Endothelial cell of umbilical vein (primary cell): ENCODE measurements around the gene SGCE. TPM values are rescaled to one million over a fixed set of nuclear protein-coding genes. Genes with fewer than 3 reads are reported as not detected.

Experiments used
- BruUV-seq: library from RNA; stranded (reverse); fragments of 400-500 nt; replicated peaks from 2 replicates; lab custom pipeline; 2021; lab: Mats Ljungman, UMichigan
- CTCF ChIA-PET: fragments of 300-600, 350-600 bp; sonication (Branson Sonifier 250); formaldehyde crosslinking; loops from one replicate; lab custom pipeline; 2021; ENCODE audit warnings: antibody characterized with exemption, inconsistent platforms; lab: Charles Lee
- POLR2A ChIA-PET: fragments of 300-600, 350-600 bp; sonication (Branson Sonifier 250); formaldehyde crosslinking; loops from one replicate; lab custom pipeline; 2021; ENCODE audit warnings: antibody characterized with exemption, inconsistent platforms; lab: Charles Lee
- DNase-seq: peaks from one replicate; pipeline ENCODE4 v3.0.0-alpha.2; 2011; ENCODE audit warnings: low read depth, low spot score
- FAIRE-seq: peaks from 2 replicates; lab custom pipeline; 2011; peaks lifted over from hg19 to GRCh38; lab: Jason Lieb, UNC
- H2AFZ ChIP-seq: 2 replicates; pipeline ENCODE4 v1.6.0; 2012; ENCODE audit warnings: low read depth, low read length, control low read depth, inconsistent platforms
- H3K27ac ChIP-seq: 2 replicates; pipeline ENCODE4 v1.5.1; 2011; ENCODE audit warnings: low read depth, mild to moderate bottlenecking, control low read depth, low read length, moderate library complexity; ENCODE audit not compliant: insufficient read depth
- H3K27me3 ChIP-seq, 2 experiments: 2 replicates each; pipeline versions ENCODE4 v1.6.0 to v1.6.1; 2011; ENCODE audit warnings: low read length in 2 of 2, mixed read lengths in 1 of 2; ENCODE audit not compliant: control insufficient read depth in 2 of 2, insufficient read depth in 2 of 2
- H3K36me3 ChIP-seq, 2 experiments: 2 replicates in 1 of 2; 3 replicates in 1 of 2; pipeline ENCODE4 v1.5.1; 2011; ENCODE audit warnings: low read length in 2 of 2, mild to moderate bottlenecking in 1 of 2, moderate library complexity in 1 of 2; ENCODE audit not compliant: control insufficient read depth in 2 of 2, insufficient read depth in 2 of 2; ENCODE audit errors: extremely low read depth in 1 of 2
- H3K4me1 ChIP-seq: 3 replicates; pipeline ENCODE4 v1.5.1; 2011; ENCODE audit warnings: mild to moderate bottlenecking, low read length; ENCODE audit not compliant: control insufficient read depth, insufficient read depth; ENCODE audit errors: extremely low read depth
- H3K4me2 ChIP-seq: 2 replicates; pipeline ENCODE4 v1.6.1; 2011; ENCODE audit warnings: low read length, control low read depth, mixed read lengths; ENCODE audit not compliant: insufficient read depth
- H3K4me3 ChIP-seq, 3 experiments: fragments of 200-600 bp in 1 of 3; sonication (generic), shearing (Covaris generic) in 1 of 3; replicated peaks in 1 of 3; 2 replicates each; pipeline ENCODE4 v1.5.1; 2011 to 2016; ENCODE audit warnings: control low read depth in 3 of 3, low read length in 3 of 3, mild to moderate bottlenecking in 2 of 3, inconsistent platforms in 1 of 3, low read depth in 1 of 3, moderate library complexity in 1 of 3; ENCODE audit not compliant: insufficient read depth in 1 of 3
- H3K79me2 ChIP-seq: 2 replicates; pipeline ENCODE4 v1.6.0; 2012; ENCODE audit warnings: low read length, inconsistent platforms; ENCODE audit not compliant: control insufficient read depth, insufficient read depth
- H3K9ac ChIP-seq: replicated peaks from 2 replicates; pipeline ENCODE3; 2011; ENCODE audit warnings: low read length, control low read depth; ENCODE audit not compliant: insufficient read depth; ENCODE audit errors: extremely low read depth
- H3K9me1 ChIP-seq: replicated peaks from 3 replicates; pipeline ENCODE4 v1.6.0; 2011; ENCODE audit warnings: mild to moderate bottlenecking, low read length; ENCODE audit not compliant: control insufficient read depth, insufficient read depth; ENCODE audit errors: extremely low read depth
- H3K9me3 ChIP-seq: replicated peaks from 2 replicates; pipeline ENCODE4 v1.5.1; 2012; ENCODE audit warnings: low read length, inconsistent platforms; ENCODE audit not compliant: control insufficient read depth, insufficient read depth
- H4K20me1 ChIP-seq: replicated peaks from 2 replicates; pipeline ENCODE3; 2011; ENCODE audit warnings: mild to moderate bottlenecking, low read length; ENCODE audit not compliant: control insufficient read depth, insufficient read depth; ENCODE audit errors: extremely low read depth
- CTCF ChIP-seq, 2 donors: IDR thresholded peaks; 1 replicate in 1 of 2; 2 replicates in 1 of 2; pipeline ENCODE4 v1.5.1; 2011; ENCODE audit warnings: low read length in 2 of 2, mild to moderate bottlenecking in 2 of 2, moderate library complexity in 2 of 2, control low read depth in 1 of 2, inconsistent platforms in 1 of 2, low read depth in 1 of 2; ENCODE audit not compliant: insufficient read depth in 1 of 2; ENCODE audit errors: extremely low read depth in 1 of 2
- EZH2 ChIP-seq: IDR thresholded peaks from 2 replicates; pipeline ENCODE4 v1.6.1; 2012; ENCODE audit warnings: borderline replicate concordance, low read depth, mild to moderate bottlenecking, moderate library complexity, low read length, inconsistent platforms; ENCODE audit not compliant: severe bottlenecking
- FOS ChIP-seq: IDR thresholded peaks from 2 replicates; pipeline ENCODE4 v1.6.1; 2011; ENCODE audit warnings: mild to moderate bottlenecking, low read length, moderate library complexity, borderline replicate concordance; ENCODE audit not compliant: insufficient read depth
- GATA2 ChIP-seq: IDR thresholded peaks from 2 replicates; pipeline ENCODE4 v1.7.0; 2011; ENCODE audit warnings: low read depth, mild to moderate bottlenecking, moderate library complexity, mixed read lengths, low read length; ENCODE audit not compliant: insufficient read length, insufficient read depth
- JUN ChIP-seq: IDR thresholded peaks from 2 replicates; pipeline ENCODE4 v1.6.1; 2011; ENCODE audit warnings: borderline replicate concordance, low read depth; ENCODE audit not compliant: insufficient read length, insufficient read depth
- MAX ChIP-seq: IDR thresholded peaks from 2 replicates; pipeline ENCODE4 v1.6.1; 2011; ENCODE audit not compliant: insufficient read depth, insufficient read length
- MYC ChIP-seq: IDR thresholded peaks from one replicate; pipeline ENCODE4 v1.6.1; 2011; ENCODE audit warnings: mild to moderate bottlenecking, low read depth, low read length
- POLR2A ChIP-seq: IDR thresholded peaks from 2 replicates; pipeline ENCODE4 v1.6.1; 2012; ENCODE audit warnings: low read depth, mild to moderate bottlenecking, control low read depth, low read length
- POLR2AphosphoS5 ChIP-seq: IDR thresholded peaks from 2 replicates; pipeline ENCODE4 v1.6.1; 2012; ENCODE audit warnings: low read depth, mild to moderate bottlenecking, control low read depth, low read length, moderate library complexity; ENCODE audit not compliant: insufficient read depth
- dilution Hi-C: fragments of 300-500 bp; cut with MboI; formaldehyde crosslinking; loops from one replicate; pipeline ENCODE4 v1.15.0; 2019; ENCODE audit warnings: low sequenced_read_pairs; ENCODE audit not compliant: extremely low pct_ligation_motif_present
- intact Hi-C: fragments of 100-400 bp; cut with micrococcal nuclease; formaldehyde crosslinking; loops from one replicate; pipeline ENCODE4 v1.10.0; 2022
- polyA plus RNA-seq, 4 experiments: library from polyadenylated mRNA; depleted of rRNA in 3 of 4; stranded (reverse) in 3 of 4; unstranded in 1 of 4; fragments of >200 nt; gene quantifications; 2 replicates each; pipeline versions ENCODE4 v1.2.1 to v1.2.3, GENCODE V29; 2011 to 2012; ENCODE audit warnings: missing spikeins in 1 of 4
- total RNA-seq: library from RNA; stranded (reverse); gene quantifications from 2 replicates; pipeline ENCODE4 v1.2.3, GENCODE V29; 2021

The SGCE gene
- total and polyA plus RNA-seq, 2 donors (not counting 3 experiments of a cell fraction or from before 2014, with no cell fraction given): 46.8 to 53.3 TPM

- Histone ChIP-seq H4K20me1 (no peaks in the 10 kb centered on the region), H3K9me3 (no peaks in the 10 kb centered on the region), H3K4me1 (peaks cover 12% of the 10 kb centered on the region), H3K9me1 (no peaks in the 10 kb centered on the region), H3K9ac (no peak overlapping the region), H2AFZ (no peak overlapping the region), H3K27me3 (no peaks in the 10 kb centered on the region), H3K4me3 (no peak overlapping the region), H3K79me2 (peaks cover 2% of the 10 kb centered on the region), H3K36me3 (no peaks in the 10 kb centered on the region), H3K4me2 (no peak overlapping the region), H3K27ac (no peak overlapping the region)
- DNase-seq (peak; percentile 27), FAIRE-seq (peak; percentile 26)
- ChIA-PET POLR2A (no interaction called here), CTCF (interaction anchor here (1.0 to 2.4 kb wide), 6 partner anchors 11 to 371 kb away, joined by 3 to 11 read pairs (median 4); no protein-coding TSS in a partner anchor)
- dilution Hi-C loops (no loop called here), intact Hi-C loops (no loop called here)
- BruUV-seq: no TSS peak
- no peak for TF ChIP-seq MYC
- no peak for TF ChIP-seq POLR2A
- no peak for TF ChIP-seq POLR2AphosphoS5
- no peak for TF ChIP-seq EZH2
- no peak for TF ChIP-seq JUN
- no peak for TF ChIP-seq GATA2
- no peak for TF ChIP-seq MAX
- no peak for TF ChIP-seq FOS
- TF ChIP-seq CTCF (IDR thresholded peaks at IDR 0.05; ENCODE audit: extremely low read depth in 1 of 2, insufficient read depth in 1 of 2, low read depth in 1 of 2, low read length in 2 of 2): no peak
Observed at GRCh38 chr7:94660006-94660405, 4.1 kb upstream of the SGCE start.
